Breast epithelium (tissue), 3 donors: Measurements from ENCODE around the gene URI1.

Experiments
- CTCF ChIP-seq, 3 donors: fragments of 450-650 bp; IDR thresholded peaks; one replicate each; pipeline ENCODE4 v1.5.1; 2016 to 2017; ENCODE audit warnings: antibody characterized with exemption in 3 of 3, mild to moderate bottlenecking in 3 of 3, moderate library complexity in 3 of 3
- POLR2AphosphoS5 ChIP-seq, 3 donors: sonication (generic); formaldehyde crosslinking; IDR thresholded peaks; one replicate each; pipeline ENCODE4 v1.6.1; 2017; ENCODE audit warnings: antibody characterized with exemption in 3 of 3

- TF ChIP-seq CTCF (IDR thresholded peaks at IDR 0.05) (no peak), POLR2AphosphoS5 (IDR thresholded peaks at IDR 0.05) (no peak)
Measured at GRCh38 chr19:29946645-29947044, 4.6 kb downstream of the URI1 start.
